Retinal pigment epithelial cell (primary cell): ENCODE measurements around the gene SMOC2.
"Not testable (repeated sequence)": the region's sequence is repeated elsewhere in the genome, so short reads cannot be mapped to it uniquely, and the experiment has no call there.

Source experiments
- DNase-seq: peaks from one replicate; pipeline ENCODE4 v3.0.0-alpha.2; 2010; ENCODE audit warnings: low read depth
- H3K4me3 ChIP-seq: 2 replicates; pipeline ENCODE4 v1.5.1; 2011; ENCODE audit warnings: mild to moderate bottlenecking, low read length, control low read depth, moderate library complexity
- TF ChIP-seq, protein P1 (sequence below): conservative IDR thresholded peaks from 2 replicates; pipeline ENCODE4 v1.5.1; 2011; ENCODE audit warnings: low read depth, low read length, control low read depth, inconsistent platforms

SMOC2 gene

DNA sequence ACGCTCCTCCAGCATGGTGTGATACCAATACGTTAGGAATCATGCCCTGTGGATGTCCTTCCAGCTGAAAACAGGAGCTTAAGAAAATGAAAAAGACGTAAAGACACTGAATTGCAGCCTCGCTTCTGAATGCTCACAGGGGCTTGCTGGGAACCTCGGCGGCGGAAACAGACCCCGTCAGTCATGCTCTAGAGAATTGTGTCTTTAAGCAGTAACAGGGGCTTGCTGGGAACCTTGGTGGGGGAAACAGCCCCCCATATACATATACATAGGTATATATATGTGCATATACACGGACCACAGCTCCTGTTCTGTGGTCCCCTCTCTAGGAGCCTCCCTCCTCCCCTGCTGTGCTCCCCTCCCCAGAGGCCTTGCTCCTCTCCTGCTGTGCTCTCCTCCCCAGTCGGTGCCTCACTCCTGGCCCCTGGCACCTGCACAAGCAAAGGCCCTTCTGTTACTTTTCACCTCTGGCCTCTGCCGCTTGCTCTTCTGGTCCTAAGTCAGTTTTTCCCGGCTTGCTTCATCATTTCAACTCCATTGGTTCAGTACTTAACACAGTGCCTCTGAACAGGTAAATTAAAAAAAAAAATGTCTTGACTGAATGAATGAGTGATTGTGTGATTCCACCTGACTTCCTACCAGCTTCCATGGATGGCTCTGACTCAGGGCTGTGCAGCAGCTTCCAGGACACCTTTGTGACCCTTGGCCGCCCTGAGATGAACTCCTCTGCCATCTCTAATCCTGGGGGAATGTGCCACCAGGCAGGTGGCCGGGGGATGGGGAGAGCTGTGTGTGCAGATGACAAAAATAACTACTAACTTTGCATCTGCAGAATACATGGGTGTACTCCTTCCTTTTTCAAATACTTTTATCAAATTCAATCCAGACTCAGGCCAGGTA, 246.1 kb downstream of the SMOC2 start:
- TF ChIP-seq, protein P1, sequence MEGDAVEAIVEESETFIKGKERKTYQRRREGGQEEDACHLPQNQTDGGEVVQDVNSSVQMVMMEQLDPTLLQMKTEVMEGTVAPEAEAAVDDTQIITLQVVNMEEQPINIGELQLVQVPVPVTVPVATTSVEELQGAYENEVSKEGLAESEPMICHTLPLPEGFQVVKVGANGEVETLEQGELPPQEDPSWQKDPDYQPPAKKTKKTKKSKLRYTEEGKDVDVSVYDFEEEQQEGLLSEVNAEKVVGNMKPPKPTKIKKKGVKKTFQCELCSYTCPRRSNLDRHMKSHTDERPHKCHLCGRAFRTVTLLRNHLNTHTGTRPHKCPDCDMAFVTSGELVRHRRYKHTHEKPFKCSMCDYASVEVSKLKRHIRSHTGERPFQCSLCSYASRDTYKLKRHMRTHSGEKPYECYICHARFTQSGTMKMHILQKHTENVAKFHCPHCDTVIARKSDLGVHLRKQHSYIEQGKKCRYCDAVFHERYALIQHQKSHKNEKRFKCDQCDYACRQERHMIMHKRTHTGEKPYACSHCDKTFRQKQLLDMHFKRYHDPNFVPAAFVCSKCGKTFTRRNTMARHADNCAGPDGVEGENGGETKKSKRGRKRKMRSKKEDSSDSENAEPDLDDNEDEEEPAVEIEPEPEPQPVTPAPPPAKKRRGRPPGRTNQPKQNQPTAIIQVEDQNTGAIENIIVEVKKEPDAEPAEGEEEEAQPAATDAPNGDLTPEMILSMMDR, result no peak
- DNase-seq, result no peak
- H3K4me3 ChIP-seq, result no peak overlapping the region

DNA sequence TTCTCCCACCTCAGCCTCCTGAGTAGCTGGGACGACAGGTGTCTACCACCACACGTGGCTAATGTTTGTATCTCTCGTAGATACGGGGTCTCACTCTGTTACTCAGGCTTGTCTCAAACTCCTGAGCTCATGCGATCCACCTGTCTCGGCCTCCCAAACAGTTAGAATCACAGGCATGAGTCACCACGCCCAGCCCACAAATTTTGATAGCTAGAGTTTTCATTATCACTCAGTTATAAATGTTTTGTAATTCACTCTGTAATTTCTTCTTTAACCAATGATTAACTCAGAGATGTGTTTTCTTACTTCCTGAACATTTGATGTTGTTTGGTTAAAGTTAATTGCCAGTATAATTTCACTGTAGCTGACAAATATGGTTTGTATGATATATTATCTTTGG, 249.3 kb downstream of the SMOC2 start:
- TF ChIP-seq, protein P1, result no peak
- H3K4me3 ChIP-seq, result no peak overlapping the region
- no peak for DNase-seq

GRCh38 chr6:168691774-168692173, 250.8 kb downstream of the SMOC2 start:
- no peak overlapping the region for H3K4me3 ChIP-seq
- DNase-seq, result no peak
- TF ChIP-seq, protein P1, result no peak

GRCh38 chr6:168692193-168692914, 251.4 kb downstream of the SMOC2 start:
- no peak for DNase-seq
- TF ChIP-seq, protein P1, result no peak
- H3K4me3 ChIP-seq, result no peak overlapping the region

DNA sequence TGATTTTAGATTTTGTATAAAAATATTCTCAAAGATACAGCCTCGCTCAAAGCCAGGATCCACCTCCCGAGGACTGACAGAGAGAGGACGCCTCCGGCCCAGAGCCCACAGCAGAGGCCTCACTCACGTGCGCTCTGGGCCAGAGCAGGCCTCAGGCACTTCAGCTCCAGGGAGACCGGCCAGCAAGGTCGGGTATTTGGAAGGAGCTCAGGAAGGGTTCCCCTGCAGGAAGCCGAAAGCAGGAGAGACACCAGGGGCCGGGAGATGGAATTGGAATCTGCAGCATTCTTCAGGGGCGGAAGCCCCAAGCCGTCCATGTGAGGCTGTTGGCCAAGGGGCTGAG, 251.9 kb downstream of the SMOC2 start:
- H3K4me3 ChIP-seq, DNase-seq: not testable (repeated sequence)

- H3K4me3 ChIP-seq, DNase-seq: not testable (repeated sequence)
Observed at GRCh38 chr6:168694797-168695196, 253.8 kb downstream of the SMOC2 start.

DNA sequence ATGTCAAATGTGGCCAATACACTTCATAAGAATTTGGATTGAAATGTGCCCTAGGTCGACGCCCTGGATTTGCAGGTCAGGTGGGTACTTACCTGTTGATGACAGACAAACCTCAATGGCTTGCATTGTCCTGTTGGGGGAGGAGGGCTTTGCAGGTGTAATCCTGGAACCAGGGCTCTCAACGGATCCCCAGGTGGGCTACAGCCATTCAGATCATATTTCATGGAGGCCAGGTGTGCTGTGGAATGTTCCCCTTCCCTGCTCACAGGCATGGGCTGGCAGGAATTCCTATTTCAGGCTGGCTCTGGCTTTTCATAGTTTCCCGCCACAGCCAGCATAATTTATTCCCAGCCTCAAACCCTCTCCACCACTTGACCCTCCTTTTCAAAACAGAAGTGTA, 254.7 kb downstream of the SMOC2 start:
- DNase-seq, result no peak
- TF ChIP-seq, protein P1, result no peak
- no peak overlapping the region for H3K4me3 ChIP-seq

GRCh38 chr6:168698923-168699322, 257.9 kb downstream of the SMOC2 start:
- DNase-seq, result no peak
- TF ChIP-seq, protein P1, result no peak
- no peak overlapping the region for H3K4me3 ChIP-seq
